ENCODE measurements around the gene TP73.

TP73 gene

DNA sequence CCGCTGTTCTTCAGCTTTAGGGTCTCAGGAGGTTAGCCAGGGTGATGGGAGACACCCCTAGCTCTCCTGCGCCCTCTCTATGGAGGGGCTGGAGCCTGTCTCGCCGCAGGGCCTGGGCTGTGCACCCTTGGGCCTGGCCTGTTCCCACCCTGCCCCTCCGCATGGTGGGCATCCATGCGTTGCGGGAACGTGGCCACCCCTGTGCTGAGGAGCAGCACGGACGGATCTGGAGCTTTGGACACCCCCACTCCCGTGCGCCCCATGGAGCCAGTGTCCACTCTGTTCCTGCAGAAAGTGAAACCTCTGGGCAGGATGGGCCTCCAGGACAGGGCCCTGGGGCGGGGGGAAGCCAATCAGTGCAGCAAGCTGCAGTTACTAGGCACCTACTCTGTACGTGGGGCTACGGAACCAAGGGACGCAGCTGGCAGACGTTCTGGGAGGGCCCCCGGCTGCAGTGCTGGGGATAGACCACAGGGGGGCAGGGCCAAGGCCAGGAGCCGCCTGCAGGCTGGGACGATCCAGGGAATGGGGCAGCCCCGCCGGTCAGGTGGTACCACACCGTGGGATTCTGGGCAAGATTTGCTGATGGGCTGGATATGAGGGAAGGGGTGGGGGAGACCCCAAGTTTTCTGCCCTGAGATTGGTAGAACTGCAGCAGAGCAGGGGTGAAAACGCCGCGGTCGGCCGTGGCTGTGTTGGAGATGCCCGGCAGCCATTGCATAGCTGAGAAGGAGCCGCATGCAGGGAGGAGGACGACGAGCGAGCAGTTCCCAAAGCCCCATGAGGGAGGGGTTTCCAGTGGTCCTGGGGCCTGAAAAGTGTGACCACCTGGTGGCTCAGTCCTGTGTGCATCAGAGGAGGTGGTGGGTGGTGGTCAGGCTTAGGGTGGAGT is 43.3 kb downstream of the TP73 start:
- TF ChIP-seq, protein P1, sequence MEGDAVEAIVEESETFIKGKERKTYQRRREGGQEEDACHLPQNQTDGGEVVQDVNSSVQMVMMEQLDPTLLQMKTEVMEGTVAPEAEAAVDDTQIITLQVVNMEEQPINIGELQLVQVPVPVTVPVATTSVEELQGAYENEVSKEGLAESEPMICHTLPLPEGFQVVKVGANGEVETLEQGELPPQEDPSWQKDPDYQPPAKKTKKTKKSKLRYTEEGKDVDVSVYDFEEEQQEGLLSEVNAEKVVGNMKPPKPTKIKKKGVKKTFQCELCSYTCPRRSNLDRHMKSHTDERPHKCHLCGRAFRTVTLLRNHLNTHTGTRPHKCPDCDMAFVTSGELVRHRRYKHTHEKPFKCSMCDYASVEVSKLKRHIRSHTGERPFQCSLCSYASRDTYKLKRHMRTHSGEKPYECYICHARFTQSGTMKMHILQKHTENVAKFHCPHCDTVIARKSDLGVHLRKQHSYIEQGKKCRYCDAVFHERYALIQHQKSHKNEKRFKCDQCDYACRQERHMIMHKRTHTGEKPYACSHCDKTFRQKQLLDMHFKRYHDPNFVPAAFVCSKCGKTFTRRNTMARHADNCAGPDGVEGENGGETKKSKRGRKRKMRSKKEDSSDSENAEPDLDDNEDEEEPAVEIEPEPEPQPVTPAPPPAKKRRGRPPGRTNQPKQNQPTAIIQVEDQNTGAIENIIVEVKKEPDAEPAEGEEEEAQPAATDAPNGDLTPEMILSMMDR (IDR thresholded peaks at IDR 0.05; ENCODE audit: low read depth, low read length), result peak; percentile 77
- no peak overlapping the region for H3K4me3 ChIP-seq (ENCODE audit: low read depth, low read length)

DNA sequence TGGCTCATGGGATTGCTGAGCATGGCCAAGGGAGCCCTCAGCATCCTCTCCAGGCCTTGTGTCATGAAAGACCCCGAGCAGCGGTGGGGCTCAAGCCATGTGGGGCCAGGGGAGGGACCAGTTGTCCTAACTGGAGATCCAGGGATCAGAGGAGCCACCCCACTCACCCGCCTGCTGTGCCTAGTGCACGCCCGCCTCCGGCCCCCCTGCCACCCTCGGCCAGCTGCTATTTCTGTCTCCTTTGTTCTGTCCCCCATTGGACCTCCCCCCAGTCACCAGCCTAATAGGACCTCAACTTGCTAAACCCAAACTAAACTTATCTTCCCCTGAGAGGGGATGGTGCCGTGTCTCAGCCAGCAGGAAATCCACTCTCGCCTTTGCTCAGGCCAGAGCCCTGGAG is 44.4 kb downstream of the TP73 start:
- TF ChIP-seq, protein P1 (IDR thresholded peaks at IDR 0.05; ENCODE audit: low read depth, low read length), result no peak
- H3K4me3 ChIP-seq (ENCODE audit: low read depth, low read length), result no peak overlapping the region

DNA sequence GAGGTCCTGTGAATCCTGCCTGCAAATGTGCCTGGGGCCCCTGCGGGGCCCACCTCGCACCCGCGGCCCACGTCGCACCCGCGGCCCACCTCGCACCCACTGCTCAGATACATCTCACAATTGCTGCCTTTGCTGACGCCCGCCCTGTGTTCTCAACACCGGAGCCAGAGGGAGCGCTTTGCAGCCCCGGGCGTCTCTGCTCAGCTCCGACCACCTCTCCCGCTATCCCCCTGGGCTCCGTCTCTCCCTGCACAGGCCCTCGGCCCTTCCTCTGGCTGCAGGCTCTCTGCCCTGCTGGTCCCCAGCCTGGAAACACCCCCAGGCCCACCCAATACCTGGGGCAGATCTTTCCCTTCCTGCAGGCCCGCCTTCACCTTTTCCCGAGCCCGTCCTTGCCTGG is 44.8 kb downstream of the TP73 start:
- TF ChIP-seq, protein P1 (IDR thresholded peaks at IDR 0.05; ENCODE audit: low read depth, low read length), result no peak
- H3K4me3 ChIP-seq (ENCODE audit: low read depth, low read length), result no peak overlapping the region

DNA sequence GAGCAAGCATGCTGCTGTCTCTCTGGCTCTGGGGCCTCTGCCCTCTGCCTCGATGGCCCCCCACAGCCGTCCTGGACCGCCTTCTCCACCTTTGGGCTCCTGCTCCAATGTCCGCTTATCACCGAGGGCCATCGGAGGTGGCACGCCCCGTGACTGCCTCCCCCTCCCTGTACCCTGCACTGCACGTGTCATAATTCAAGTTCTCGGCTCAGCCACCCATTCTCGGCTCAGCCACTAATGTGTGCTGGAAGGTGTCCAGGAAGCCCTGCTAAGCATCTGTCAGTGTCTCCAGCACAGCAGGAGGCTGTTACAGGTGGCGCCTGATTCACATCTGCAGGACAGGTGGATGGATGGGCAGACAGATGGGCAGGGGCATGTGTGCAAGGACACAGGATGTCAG is 45.5 kb downstream of the TP73 start:
- TF ChIP-seq, protein P1 (IDR thresholded peaks at IDR 0.05; ENCODE audit: low read depth, low read length), result no peak
- no peak overlapping the region for H3K4me3 ChIP-seq (ENCODE audit: low read depth, low read length)

DNA sequence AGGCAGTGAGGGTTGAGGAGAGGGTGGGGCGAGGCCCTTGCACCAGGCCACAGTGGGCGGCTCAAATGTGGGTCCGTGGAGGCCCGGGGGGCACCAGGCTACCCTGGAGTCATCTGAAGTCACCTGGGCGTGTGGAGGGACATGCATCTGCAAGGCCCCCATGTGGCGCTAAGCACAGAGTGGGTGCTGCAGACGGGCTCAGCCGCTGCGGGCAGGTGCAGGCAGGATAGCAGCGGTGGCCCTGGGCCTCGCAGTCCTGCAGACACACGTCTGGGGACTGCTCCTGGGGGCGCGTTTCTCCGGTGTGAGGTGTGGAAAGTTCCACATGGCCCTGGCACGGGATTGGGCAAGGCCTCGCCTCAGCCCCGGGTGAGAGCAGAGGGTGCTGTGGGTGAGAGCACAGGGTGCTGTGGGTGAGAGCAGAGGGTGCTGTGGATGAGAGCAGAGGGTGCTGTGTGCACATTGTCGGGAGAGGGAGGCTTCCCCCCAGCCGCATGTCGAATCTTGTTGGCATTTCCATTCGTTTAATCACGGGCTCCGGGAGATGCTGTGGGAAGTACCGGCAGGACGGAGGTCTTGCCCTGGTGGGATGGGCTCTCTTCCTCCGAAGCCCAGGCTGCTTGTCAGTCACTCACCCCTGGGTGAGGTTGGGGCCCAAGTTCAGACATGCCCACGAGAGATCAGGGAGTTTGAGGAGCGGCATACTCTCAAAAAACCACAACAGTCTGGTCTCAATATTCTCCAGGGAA is 46.5 kb downstream of the TP73 start:
- H3K4me3 ChIP-seq (ENCODE audit: low read depth, low read length), result no peak overlapping the region
- TF ChIP-seq, protein P1 (IDR thresholded peaks at IDR 0.05; ENCODE audit: low read depth, low read length), result no peak

DNA sequence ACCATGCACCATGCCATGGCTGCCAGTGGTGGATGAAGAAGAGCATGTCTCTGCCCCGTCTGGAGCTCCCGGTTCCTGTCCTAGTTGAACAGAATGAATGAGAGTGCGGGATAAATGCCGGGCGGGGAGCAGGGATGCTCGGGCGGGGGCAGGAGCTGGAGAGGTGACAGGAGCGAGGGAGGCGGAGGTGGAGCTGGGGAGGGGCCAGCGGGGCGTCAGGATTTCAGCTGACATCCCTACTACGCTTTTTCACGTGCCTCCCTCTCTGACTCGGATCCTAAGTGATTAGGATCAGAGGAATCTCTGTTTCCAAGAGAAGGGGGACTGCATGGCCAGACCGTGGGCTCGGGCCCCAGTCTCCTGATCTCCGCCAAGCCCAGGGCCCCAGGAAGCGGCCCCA is 47.3 kb downstream of the TP73 start:
- no peak overlapping the region for H3K4me3 ChIP-seq (ENCODE audit: low read depth, low read length)
- TF ChIP-seq, protein P1 (IDR thresholded peaks at IDR 0.05; ENCODE audit: low read depth, low read length), result no peak

DNA sequence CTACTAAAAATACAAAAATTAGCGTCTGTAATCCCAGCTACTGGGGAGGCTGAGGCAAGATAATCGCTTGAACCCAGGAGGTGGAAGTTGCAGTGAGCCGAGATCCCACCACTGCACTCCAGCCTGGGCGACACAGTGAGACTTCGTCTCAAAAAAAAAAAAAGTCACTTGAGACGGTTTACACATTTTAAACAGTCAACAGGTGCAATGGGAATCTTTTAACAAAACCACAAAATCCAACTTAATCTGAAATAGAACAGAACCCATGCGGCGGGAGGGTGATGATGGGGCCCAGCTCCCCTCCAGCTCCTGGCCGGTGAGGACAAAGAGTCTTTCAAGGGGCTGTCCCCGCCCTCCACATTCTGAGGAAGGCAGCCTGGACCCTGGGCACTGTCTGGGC is 48.3 kb downstream of the TP73 start:
- H3K4me3 ChIP-seq (ENCODE audit: low read depth, low read length), result no peak overlapping the region
- TF ChIP-seq, protein P1 (IDR thresholded peaks at IDR 0.05; ENCODE audit: low read depth, low read length), result no peak

Measured in WI38 (cell line).